HG03103 (cell line): ENCODE data around the gene CDH4.

Experiments
- ATAC-seq: cut with Tn5 transposase; IDR thresholded peaks from one replicate; pipeline ENCODE4 v1.9.1; 2021; ENCODE audit warnings: low read depth; ENCODE audit not compliant: unreplicated experiment

The CDH4 gene

DNA sequence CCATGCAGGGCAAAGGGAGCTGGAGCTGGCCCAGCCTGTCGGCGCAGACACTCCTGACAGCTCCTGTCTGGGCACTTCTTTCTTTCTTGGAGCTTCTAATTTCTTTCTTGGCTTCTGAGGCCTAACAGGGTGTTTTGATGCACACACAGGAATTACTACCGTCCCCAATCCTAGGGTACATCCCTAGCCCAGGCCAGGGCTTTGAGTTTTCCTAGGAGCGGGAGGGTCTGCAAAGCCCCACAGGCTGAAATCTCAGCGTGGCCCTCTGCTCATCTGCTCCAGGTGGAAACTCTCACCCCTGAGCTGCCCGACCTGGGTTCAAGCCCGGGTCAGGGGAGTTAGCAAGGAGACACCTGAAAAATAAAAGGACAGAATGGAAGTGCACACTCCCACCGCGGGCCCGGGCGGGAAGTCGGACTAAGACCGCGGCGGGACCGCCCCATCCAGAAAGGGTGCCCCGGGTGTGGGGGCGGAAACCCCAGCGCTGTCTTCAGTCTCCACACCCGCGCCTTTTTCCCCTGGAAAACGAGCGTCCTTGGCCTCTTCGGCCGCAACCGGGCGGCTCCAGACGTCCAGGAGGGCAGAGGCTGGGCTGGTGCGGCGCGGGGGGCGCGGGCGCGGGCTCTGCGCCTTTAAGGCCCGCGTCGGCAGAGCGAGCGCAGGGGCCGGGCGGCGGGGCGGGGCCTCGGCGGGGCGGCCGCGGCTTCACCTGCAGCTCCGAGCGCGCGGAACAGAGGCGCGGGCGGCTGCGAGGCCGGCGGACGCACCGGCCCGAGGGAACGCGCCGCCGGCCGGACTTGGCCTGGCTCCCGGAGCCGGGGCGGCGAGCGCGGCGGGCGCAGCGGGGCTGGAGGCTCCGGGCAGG, at the start of gene CDH4:
Gene CDH4 (plus strand): TSS at position 733 of the 865 bp plus-strand sequence.
- no peak for ATAC-seq

DNA sequence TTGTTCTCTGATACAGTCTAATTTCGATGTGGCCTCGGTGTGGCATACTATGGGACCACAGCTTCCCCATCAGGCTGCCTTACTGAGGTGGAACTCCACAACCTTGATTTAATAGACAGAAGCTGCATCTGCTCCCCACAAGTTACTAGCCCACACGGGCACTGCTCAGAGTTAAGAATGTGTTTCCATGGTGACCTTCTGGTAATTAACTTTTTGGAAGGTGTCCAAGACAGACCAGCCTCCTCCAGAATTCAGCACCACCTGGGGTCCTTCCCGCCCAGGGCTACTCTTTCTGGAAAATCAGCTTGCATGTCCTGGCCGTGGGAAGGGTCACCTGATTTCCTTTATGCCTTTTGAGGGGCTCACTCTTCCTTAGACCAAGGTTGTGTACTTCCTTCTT, 48.7 kb upstream of the CDH4 start:
- ATAC-seq: no peak

DNA sequence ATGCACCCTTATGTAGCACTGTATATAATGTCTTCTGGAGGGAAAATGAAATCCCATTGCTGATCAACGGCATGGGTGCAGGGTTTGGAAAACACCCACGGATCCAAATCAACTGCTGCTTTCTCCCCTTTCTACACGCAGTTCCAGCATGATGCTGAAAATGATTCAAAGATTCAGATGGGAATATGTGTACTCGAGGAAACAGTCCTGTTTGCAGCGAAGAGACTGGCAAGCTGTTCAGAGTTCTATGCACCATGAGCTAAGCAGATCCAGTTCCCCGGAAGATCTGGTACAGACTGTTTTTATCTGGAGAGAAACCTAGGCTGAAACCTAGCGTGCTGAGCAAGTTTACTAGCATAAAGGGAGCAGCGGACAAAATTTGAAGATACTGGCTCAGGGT, 47.9 kb upstream of the CDH4 start:
- no peak for ATAC-seq

DNA sequence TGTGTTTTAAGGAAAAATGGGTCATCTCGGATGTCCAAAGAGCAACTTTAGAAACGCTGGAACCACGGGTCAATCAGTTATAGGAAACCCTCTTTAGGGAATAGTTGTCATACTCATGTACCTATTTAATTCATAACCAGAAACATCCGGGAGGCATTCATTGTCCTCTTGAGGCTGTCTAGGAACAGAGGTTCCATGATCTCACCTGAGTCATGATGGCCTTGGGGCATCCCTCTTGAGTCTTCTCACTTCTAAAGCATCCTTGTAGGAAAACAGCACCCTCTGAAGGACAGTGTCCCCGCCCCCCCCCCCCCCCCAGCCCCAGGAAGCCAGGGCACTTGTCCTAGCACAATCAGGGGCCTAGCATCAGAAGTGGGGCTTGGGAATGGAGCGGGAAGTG, 46.3 kb upstream of the CDH4 start:
- no peak for ATAC-seq

DNA sequence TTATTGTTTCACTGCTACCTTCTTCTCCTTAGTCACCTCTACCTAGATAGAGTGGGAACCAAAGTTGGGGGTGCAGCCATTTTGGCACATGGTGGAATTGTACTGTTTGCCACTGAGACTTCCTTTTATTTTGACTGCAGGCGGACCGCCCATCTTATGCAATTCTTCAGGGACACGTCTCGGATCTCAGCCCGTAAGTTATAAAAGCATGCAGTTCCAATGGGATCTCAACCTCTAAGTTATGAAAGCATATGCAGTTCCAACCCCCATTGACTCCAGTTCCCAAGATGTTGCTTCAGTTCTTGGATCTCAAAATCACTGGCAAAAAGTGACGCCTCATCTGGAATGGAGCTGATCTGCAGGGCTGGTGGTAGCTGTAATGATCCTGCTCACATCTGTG, 41.2 kb upstream of the CDH4 start:
- no peak for ATAC-seq

DNA sequence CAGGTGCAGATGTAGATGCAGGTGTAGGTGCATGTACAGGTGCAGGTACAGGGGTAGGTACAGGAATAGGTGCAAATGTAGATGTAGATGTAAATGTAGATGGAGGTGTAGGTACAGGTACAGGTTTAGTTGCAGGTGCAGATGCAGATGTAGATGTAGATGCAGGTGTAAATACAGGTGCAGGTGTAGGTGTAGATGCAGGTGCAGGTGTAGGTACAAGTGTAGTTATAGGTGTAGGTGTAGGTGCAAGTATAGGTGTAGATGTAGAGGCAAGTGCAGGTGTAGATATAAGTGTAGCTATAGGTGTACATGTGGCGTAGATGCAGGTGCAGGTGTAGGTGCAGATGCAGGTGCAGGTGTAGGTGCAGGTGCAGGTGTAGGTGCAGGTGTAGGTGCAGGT, 34.2 kb upstream of the CDH4 start:
- ATAC-seq: no peak

DNA sequence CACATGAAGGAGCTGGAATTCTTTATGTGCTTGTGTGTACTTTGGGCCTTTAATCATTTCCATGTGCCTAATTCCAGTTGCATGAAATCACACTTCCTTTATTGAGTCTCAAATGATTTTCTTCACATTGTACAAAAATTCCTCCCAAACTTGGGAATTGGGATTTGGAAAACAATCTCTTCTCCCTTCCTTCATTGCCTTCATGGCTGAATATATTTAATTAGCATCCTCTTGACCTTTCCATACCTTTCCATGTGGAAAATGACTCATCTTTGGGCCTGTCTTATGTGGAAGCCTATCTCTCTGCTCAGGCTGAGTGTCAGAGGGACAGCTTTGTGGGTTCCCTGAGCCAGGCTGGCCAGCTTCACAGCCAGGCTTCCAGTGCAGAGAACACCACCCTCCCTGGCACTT, 33.0 kb upstream of the CDH4 start:
- no peak for ATAC-seq

DNA sequence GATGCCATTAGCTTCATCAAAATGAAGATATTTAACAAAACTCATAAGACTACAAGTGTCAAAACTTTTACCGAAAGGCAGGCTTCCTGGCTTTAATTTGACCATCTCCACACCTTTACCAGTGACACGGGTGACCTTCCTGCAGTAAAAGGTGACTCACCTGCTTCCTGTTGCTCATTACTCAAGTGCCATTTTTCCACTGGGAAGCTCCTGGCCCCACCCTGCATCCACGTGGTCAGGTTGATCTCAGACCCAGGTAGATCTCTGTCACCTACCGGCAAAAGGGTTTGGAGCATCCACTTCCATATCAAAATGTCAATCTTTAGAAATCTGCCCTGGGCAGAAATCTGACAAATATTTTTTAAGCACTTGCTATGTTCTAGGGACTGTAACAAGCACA, 31.9 kb upstream of the CDH4 start:
- ATAC-seq: no peak

DNA sequence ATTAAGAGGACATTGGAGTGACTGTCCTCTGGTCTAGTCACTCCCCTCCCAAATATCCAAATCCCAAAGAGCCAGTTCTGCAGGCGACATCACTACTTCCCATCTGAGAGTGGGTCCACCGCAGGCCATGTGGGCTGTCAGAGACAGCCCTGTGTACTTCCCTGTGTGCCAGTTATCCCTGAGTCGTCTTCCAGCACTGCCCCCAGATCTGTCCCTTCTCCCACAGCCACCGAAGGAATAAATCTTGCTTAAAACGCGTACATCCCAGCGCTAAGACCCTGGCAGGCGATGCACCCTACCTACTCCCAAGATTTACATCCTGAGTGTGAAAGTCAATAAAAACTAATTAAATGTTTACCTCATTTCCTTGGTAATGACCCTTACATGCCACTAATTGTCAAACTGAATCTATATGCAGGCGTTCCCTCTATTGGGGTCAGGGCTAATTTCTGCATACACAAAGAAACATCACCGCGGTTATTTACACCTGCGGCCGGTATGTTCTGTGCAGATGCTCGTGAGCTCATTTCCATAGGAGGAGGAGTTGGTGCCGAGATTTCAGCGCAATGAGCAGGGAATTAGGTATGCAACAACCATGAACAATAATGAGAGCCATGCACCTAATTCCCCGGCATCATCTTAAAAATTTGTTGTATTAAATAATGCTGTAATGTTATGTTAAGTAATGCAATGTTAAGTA, 31.3 kb upstream of the CDH4 start:
- no peak for ATAC-seq

DNA sequence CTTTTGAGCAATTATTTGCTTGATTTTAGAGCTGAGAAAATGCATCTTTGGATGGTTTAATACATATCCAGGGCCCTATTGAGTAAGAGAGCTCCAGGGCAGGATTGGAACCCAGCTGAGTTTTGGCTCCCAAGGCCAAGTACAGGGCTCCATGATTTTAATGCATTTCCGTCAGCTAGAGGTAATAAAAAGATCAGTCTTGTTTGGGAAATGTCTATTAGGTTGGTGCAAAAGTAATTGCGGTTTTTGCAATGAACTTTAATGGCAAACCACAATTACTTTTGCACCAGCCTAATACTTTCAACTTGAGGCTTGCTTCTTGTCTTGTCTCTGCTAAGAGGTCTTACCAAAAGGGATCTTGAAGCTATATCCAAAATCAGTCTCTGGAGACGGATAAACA, 29.4 kb upstream of the CDH4 start:
- no peak for ATAC-seq

DNA sequence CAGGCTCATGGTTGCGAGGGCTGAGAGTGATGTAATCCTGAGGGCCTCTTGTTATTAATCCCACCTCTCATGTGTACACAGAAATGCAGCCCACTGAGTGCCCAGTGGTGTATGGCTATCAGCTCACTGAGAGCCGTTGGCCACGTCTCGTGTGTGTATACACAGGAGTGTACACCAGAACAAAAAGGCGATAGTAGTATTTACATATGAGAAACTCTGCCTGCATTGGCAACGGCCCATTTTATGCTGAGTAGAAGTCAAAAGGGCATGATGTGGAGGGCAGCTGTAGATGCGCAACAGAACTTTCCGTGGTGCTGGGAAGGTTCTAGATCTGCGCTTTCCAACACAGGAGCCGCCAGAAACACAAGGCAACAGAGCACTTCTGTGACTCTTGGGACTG, 28.9 kb upstream of the CDH4 start:
- ATAC-seq: no peak

DNA sequence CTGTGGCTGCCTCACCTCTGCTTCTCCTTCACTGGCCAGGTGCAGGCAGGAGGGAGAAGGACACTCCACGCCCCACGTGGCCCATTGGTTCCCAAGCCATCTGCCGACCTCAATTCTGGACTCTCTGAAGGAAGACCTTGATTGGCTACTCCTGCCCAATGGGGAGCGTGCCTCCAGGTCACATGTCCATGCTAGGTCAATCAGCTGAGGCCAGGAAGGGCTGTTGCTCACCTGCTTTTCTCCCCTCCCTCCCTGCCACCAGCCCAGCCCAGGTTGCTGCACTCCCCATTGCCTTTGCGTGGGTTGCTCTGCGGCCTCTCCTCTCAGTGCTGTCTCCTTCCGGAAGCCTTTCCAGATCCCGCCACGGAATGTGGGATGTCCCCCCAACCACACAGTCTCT, 21.9 kb upstream of the CDH4 start:
- no peak for ATAC-seq

DNA sequence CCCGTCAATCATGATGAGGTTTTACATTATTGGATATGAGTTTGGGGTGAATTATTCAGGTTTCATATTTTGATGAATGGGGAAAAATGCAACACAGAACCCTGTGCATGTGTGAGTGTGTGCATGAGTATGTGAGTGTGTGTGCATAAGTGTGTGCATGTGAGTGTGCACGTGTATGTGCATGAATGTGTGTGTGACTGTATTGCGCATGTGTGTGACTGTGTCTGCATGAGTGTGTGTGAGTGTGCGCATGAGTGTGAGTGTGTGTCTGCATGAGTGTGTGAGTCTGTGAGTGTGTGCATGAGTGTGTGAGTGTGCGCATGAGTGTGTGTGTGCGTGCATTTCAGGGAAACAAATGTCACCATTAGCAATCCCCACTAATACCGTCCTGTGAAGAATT, 18.5 kb upstream of the CDH4 start:
- ATAC-seq: no peak

DNA sequence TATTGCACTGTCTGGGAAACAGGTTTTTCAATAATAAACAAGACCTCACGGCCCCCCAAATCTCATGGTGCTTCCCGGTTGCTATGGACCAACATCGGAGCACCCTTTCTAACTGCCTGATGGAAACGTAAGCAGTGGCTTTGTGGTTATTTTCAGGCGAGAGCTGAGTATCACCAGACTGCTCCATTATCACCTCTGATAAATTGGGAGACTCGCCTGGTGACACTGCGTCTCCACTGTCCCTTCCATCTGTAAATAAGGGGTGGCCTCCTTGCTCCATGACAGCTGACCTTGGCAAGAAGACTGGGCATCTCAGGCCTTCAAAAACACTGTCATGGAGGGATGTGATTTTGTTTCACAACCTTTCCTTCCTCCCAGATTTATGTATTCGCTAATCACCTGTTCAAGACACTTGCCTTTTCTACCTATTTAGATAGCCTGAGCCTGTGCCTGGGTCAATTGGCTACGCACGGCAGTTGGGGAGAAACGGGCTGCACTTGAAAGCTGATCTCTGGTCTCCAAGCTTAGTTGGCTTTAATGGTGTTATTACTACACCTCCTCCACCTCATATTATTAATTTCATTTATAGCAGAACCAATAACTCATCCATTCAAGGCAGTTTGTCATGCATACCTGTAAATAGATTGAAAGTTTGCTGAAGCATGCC, 17.7 kb upstream of the CDH4 start:
- ATAC-seq: no peak

DNA sequence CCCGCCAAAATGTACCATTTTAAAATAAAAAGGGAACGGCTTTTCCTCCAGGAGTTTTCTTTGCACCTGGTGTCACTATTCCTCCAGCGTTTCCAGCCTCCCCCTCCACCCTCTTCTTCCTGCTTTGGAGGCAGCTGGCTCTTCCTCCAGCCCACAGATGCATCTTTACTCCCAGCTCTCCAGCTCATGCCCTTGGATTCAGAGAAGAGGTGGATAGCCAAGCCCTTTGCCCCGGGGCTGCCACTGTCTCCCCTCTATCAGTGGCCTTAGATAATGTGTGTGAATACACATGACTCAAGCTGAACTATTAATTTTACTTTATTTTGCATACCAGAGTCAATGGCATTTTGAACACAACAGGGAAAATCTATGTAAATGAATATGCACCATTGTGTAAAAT, 15.3 kb upstream of the CDH4 start:
- no peak for ATAC-seq

DNA sequence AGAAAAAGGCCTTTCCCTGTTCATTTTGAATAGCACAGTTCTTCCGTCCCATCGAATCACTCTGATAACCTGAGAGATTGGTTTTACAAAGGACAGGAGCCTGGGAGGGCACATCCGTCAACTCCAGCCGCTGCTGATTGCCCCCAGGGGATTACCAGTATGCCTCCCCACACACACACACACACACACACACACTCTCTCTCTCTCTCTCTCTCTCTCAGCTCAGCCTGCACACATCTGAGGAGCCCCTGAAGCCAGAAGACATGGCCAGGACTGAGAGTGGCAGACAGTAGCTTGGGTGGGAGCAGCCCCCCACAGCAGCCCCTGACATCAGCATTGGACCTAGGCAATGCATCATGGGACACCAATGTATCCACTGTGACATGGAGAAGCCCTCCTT, 13.2 kb upstream of the CDH4 start:
- no peak for ATAC-seq

DNA sequence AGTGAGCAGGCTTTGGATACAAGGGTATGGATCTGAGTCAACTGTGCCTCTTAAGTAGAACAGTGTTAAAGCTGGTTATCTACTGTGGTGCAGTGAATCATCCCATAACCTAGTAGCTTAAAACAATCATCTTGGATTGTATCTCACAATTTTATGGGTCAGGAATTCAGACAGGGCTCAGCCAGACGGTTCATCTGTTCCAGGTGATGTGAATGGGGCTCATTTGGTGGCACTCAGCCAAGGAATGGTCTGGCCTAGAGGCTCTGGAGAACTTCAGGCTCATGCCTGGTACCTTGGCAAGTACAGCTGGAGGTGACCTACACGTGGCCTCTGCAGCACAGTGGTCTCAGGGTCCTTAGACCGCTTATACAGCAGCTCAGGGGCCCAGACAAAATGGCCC, 11.2 kb upstream of the CDH4 start:
- no peak for ATAC-seq

DNA sequence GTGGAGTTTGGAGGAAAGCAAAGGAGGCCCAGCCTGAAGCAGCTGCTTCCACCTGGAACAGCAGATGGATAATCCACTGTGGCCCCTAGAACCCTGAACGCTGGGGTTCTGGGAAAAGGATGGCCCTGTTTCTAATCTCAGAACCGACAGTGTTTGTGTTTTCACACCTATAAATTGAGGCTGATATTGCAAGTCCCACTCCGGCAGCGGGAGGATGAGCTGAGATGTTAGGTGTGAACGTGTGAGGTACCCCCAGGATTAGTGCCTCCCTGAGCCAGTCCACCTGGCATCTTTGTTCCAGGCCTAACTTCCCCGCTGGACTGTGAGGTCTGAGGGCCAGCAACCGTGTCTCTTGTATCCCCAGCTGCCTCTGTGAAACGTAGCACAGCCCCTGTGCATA, 7.8 kb upstream of the CDH4 start:
- no peak for ATAC-seq

DNA sequence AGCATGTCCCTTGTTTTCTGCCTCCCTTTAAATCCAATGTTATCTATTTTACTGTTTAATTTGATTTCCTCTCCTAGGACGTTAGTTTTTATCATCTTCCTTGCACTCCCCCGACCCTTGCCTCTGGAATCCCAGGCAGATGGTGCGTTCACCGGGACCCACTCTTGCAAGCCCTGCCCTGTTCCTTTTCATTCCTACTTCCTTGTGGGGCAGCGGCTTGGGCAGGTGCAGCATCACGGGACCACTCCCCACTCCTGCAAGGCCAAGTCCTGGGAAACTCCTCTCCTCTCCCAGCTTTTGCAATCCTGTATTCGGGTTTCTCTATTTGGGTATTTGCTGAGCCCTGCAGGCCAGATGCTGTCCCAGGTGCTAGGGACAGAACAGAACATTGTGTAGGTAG, 5.8 kb upstream of the CDH4 start:
- no peak for ATAC-seq

DNA sequence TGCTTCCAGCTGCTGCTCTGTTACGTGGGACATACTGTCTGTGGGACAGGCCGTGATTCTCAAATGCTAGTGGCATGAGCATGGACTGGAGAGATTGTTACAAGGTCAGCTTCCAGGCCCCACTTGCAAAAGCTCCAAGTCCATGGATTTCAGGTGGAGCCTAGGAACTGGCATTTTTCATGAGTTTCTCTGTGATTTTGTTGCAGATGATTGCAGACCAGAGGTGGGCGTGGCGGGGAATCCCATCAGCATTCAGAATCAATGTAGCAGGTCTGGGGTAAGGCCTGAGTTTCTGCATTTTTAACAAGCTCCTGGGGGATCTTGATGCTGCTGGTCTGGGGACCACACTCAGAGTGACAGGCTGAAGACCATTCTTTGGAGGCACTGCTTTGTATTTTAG, 2.4 kb upstream of the CDH4 start:
- ATAC-seq: no peak

DNA sequence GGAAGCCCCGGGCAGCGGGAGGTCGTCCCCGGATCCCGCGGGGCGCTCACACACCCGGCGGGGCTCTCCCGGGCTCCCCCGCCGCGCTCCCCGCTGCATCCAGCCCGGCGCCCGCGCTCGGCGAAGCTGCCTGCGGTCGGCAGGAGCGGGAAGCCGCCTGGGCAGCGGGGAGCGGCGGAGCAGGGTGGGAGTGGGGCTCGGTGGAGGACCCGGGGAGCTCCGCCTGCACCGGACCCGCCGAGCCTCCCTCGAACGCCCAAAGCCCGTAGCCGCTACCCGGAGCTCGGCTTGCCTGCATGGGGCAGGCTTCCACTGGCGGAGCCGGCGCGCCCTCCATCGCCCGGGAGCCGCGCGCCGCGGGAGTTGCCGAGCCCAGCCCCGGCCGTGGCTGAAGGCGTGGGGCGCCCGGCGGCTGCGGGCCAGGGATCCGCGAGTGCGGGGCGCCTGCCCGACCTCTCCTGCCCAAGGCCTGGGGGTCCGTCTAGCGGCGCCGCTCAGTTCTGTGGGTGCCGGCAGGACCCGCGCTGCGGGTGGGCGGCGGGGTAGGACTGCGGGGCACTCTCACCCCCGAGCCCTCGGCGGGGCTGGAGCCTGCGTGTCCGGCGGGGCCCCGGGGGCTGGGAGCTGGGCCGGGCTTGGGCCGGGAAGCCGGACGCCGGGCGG, 671 bp downstream of the CDH4 start:
- no peak for ATAC-seq
